HFF-Myc (cell line): ENCODE data around the gene DUSP3.

Source experiments
- DNase-seq: peaks from one replicate; pipeline ENCODE4 v3.0.0-alpha.2; 2011; ENCODE audit warnings: low read depth; ENCODE audit errors: extremely low read depth
- H3K4me3 ChIP-seq: replicated peaks from 2 replicates; pipeline ENCODE4 v1.5.1; 2011; ENCODE audit warnings: low read depth, mild to moderate bottlenecking, control low read depth, low read length
- CTCF ChIP-seq: IDR thresholded peaks from 2 replicates; pipeline ENCODE4 v1.5.1; 2012; ENCODE audit warnings: mild to moderate bottlenecking, low read depth, low read length, control low read depth; ENCODE audit errors: missing control alignments

DUSP3 gene

GRCh38 chr17:43771463-43771862 is 7.3 kb downstream of the DUSP3 start:
- no peak for DNase-seq
- no peak overlapping the region for H3K4me3 ChIP-seq
- no peak for TF ChIP-seq CTCF

- no peak for TF ChIP-seq CTCF
- no peak overlapping the region for H3K4me3 ChIP-seq
- DNase-seq = no peak
Measured at GRCh38 chr17:43770957-43771356, 7.8 kb downstream of the DUSP3 start.

- TF ChIP-seq CTCF = no peak
- no peak overlapping the region for H3K4me3 ChIP-seq
- DNase-seq = no peak
Measured at GRCh38 chr17:43769859-43770258, 8.9 kb downstream of the DUSP3 start.

GRCh38 chr17:43769426-43769825 is 9.4 kb downstream of the DUSP3 start:
- H3K4me3 ChIP-seq = no peak overlapping the region
- DNase-seq = no peak
- TF ChIP-seq CTCF = no peak

GRCh38 chr17:43768943-43769342 is 9.8 kb downstream of the DUSP3 start:
- TF ChIP-seq CTCF = no peak
- no peak overlapping the region for H3K4me3 ChIP-seq
- no peak for DNase-seq

GRCh38 chr17:43768382-43768781 is 10.4 kb downstream of the DUSP3 start:
- no peak for TF ChIP-seq CTCF
- no peak for DNase-seq
- H3K4me3 ChIP-seq = no peak overlapping the region

GRCh38 chr17:43767713-43768059 is 11.1 kb downstream of the DUSP3 start:
- no peak for TF ChIP-seq CTCF
- no peak for DNase-seq
- no peak overlapping the region for H3K4me3 ChIP-seq
